GM10266 (cell line): ENCODE results near the gene COX7A2L.

ENCODE experiments used
- DNase-seq: peaks from one replicate; pipeline ENCODE4 v3.0.0; 2012; ENCODE audit errors: extremely low spot score
- CTCF ChIP-seq: IDR thresholded peaks from 2 replicates; pipeline ENCODE4 v1.5.1; 2012; ENCODE audit warnings: mild to moderate bottlenecking, low read depth; ENCODE audit not compliant: control insufficient read depth, insufficient read depth; ENCODE audit errors: missing control alignments

Gene COX7A2L

GRCh38 chr2:42342061-42342794 is 18.8 kb downstream of the COX7A2L start:
- no peak for TF ChIP-seq CTCF
- DNase-seq, result no peak

GRCh38 chr2:42340938-42341636 is 19.9 kb downstream of the COX7A2L start:
- TF ChIP-seq CTCF, result no peak
- no peak for DNase-seq

GRCh38 chr2:42340045-42340937 is 20.7 kb downstream of the COX7A2L start:
- DNase-seq, result no peak
- TF ChIP-seq CTCF, result no peak

GRCh38 chr2:42339191-42339912 is 21.7 kb downstream of the COX7A2L start:
- DNase-seq, result no peak
- no peak for TF ChIP-seq CTCF

- no peak for DNase-seq
- TF ChIP-seq CTCF, result no peak
Observed at GRCh38 chr2:42338567-42339190, 22.3 kb downstream of the COX7A2L start.

- DNase-seq, result no peak
- TF ChIP-seq CTCF, result no peak
Observed at GRCh38 chr2:42337846-42338566, 23.0 kb downstream of the COX7A2L start.
